Colon (tissue), 2 donors: ENCODE measurements around the gene PAEP.

Experiments used
- FAIRE-seq: peaks from 2 replicates; lab custom pipeline; 2012; peaks lifted over from hg19 to GRCh38; lab: Jason Lieb, UNC
- donor health status: control.
- donor health status: control.

PAEP gene

DNA sequence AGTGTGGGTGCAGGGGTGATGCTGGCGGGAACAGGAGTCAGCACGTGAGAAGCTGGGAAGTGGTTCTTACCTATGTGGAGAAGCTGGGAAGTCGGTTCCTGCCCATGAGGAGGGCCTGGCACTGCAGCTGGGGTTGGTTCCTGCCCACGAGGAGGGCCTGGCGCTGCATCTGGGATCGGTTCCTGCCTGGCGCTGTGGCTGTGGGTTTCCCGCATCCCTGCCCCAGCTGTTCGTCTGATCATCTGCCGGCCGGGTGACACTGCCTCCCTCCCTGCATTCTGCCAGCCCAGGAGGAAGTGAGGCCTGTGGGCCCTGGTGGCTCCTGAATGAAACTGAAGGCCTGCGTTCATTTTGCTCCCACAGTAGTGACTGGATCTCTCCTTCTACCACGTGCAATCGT lies 10.5 kb upstream of the PAEP start:
- no peak for FAIRE-seq

DNA sequence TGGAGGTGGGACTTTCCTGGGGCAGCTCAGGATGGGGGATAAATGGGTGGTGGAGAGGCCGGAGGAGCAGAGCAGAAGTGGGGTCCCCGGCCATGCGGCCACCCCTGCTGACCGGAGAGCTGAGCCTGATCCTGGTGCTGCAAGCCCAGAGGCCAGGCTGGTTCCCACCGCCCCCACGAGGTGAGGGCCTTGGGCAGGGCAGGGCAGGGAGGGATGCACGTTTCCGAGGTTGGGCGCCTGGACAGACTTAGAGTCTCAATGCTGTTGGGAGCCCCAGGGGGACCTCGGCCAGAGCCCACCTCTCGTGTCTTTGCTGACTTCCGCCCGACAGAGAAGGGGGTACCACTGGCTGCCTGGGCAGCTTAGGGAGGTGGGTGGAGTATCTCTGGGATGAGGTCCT lies 10.1 kb upstream of the PAEP start:
- FAIRE-seq = no peak

GRCh38 chr9:135552021-135552697 lies 9.4 kb upstream of the PAEP start:
- no peak for FAIRE-seq

- FAIRE-seq = no peak
These were observed 8.8 kb upstream of the PAEP start for GRCh38 chr9:135552698-135553171.

DNA sequence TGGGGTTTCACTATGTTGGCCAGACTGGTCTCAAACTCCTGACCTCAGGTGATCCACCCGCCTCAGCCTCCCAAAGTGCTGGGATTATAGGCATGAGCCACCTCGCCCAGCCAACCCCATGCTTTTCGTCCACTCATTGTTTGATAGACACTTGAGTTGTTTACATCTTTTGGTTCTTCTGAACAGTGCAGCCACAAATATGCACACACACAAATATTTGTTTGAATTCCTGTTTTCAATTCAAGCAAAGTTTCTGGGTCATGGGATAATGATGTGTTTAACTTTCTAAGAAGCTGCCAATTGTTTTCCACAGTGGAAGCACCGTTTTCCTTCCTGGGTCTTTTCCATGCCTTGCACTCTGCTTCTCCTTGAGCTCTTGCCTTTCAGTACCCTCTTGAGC lies 6.8 kb upstream of the PAEP start:
- no peak for FAIRE-seq

- no peak for FAIRE-seq
These were observed 6.4 kb upstream of the PAEP start for GRCh38 chr9:135555203-135555602.

DNA sequence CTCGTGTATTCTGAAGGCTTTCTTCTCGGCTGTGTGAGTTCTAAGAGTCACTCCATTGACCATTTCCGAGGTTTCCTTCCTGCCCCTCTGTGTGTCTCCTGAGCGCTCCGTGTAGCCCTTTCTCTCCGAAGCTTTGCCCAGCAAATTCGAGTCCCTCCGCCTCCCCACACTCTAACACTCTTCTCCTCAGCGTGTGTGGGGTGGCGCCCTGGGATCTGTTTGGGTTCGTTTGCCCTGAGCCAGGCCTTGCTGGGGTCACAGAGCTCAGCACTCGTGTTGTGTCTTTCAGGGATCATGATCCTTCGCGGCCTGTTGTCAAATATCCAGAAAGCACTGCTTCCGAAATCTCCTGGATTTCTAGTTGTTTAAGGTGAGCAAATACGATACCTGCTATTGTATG lies 5.6 kb upstream of the PAEP start:
- FAIRE-seq = no peak

DNA sequence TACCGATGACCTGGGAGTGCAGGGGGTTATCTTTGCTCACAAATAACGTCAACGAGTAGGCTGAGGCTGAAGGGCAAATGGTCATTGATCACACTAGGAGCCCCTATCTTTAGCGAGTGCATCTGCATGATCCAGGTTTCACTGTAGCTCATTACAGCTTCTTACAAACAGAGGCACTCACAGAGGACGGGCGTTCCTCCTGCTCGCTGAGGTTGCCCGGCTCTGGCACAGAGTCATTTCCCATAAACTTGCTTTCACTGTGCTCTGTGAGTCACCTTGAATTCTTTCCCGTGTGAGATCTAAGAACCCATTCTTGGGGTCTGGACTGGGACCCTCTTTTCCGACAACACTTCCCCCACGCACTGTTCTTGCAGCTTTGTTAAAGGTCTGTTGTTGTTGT lies 1.9 kb upstream of the PAEP start:
- no peak for FAIRE-seq

DNA sequence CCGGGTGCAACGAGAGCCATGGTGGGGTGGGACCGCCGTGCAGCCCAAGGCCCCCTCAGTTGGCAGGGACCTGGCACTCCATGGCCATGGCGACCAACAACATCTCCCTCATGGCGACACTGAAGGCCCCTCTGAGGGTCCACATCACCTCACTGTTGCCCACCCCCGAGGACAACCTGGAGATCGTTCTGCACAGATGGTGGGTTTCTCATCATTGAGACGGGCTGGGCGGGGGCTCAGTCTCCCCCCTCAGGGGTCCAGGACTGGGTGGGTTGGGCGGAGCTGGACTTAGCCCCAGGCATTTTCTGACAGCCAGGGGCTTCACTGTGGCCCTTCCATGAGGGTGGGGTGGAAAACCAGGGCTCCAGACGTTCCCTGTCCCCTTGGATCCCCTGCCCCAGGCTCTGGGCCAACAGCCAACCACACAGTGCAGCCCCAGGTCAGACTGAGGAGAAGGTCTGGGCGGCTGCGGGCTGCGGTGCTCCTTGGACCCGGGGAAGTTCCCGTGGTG lies 734 bp downstream of the PAEP start:
- FAIRE-seq = no peak

DNA sequence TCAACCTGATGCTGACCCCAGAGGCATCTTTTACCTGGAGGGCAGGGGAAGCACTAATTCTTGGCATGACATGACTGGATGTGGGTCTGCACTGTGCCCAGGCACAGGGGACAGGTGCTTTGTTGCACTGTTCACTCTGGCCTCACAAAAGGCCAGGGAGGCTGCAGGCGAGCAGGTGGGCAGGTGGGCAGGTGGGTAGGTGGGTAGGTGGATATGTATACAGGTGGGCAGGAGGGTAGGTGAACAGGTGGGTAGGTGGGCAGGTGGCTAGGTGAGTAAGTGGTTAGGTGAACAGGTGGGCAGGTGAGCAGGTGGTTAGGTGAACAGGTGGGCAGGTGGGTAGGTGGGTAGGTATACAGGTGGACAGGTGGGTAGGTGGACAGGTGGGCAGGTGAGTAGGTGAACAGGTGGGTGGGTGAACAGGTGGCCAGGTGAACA lies 1.5 kb downstream of the PAEP start:
- FAIRE-seq = no peak

DNA sequence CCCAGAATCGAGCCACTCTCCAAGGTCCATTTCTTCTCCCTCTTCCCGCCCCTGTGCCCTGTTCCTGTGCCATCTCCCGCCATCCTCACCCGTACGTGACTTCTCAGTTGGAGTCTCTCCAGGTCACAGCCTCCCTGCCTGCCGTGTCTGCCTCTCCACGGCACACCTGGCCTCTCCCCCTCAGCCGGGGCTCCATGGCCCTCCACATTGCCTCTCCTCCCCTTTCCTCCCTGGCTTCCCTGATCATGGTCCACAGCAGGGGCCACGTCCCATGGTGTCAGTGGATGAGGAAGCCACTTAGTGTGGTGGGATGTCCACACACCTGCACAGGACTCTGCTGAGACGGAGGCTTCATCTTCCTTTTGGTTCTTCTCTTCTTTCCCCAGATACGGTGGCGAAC lies 2.3 kb downstream of the PAEP start:
- no peak for FAIRE-seq

- no peak for FAIRE-seq
These were observed 3.6 kb downstream of the PAEP start for GRCh38 chr9:135565141-135565628.

DNA sequence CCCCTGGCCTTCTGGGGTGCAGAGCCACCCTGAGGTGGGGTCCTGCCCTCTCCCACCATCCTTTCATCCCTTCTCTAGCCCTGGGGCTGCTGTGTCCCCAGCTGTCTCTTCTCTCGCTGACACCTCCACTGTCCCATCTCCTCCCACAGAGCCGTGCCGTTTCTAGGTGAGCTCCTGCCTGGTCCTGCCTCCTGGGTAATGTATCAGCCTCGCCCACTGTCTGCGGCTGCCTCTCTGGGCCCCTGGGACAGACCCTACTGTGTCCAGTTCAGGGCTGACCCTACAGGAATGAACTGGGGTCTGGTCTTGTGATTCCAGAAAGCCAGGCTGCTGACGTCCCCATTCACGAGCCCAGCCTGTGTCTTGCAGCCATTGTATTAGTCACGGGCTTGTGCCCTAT lies 4.1 kb downstream of the PAEP start:
- FAIRE-seq = no peak

GRCh38 chr9:135566552-135566951 lies 5.0 kb downstream of the PAEP start:
- no peak for FAIRE-seq

DNA sequence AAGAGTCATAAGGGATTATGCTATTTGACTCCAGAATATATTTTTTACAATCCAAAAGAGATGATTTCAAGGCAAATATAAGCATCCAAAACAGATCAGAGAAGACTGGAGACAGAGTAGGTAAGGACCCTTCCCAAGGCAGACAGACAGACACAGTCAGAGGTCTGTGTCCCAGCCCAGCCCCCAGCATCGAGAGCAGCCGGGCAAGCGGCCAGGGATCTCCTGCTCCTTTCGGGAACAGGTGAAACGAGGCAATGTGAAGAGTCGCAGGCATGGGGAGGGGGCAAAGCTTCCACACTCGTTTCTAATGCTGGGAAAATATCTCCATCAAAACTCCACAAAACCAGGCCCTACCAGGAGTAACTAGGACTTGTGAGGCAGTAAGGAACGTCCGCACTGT lies 5.8 kb downstream of the PAEP start:
- no peak for FAIRE-seq

- FAIRE-seq = no peak
These were observed 6.5 kb downstream of the PAEP start for GRCh38 chr9:135568026-135568425.

DNA sequence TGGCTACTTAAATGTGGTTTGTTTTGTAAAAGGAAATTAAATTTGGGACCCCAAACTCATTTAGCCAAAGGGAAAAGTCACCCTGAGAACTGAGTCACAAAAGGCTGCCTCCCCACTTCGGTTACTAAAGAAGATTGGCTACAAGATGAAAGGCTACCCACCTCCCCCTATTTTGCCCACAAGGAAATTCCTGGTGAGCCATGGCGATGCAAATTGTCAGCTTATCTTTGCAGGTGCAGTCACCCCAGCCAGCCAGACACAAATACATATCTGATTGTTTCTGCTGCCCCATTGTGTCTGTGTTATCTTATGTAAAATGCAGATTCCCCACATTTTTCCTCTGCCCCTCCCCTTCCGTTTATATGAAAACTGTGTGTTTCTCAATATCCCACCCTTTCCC lies 8.9 kb downstream of the PAEP start:
- no peak for FAIRE-seq

DNA sequence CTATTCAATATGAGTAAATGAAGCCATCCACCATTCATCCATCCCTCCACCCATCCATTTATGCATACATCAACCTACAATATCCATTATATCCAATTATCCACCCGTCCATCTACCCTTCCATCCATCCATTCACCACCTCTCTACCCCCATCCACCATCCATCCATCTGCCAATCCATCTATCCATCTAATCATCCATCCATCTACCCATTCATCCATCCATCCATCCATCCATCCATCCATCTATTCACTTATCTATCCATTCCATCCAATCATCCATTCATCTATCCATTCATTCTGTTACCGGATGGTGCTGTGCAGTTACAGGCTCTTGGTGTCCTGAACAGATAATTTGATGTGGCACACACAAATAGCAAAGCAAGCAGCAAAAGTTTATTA lies 10.7 kb downstream of the PAEP start:
- no peak for FAIRE-seq

DNA sequence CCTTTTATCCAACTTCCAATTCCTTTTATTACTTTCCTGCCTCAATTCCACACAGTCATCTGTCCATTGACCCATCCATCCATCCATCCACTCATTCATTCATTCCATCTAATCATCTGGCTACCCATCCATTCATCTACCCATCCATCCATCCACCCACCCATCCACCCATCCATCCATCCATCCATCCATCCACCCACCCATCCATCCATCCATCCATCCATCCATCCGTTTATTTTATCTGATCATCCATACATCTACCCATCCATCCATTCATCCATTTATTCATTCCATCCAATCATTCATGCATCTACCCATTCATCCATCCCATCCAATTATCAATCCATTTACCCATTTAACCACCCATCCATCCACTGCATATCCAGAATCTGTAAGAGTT lies 11.6 kb downstream of the PAEP start:
- FAIRE-seq = no peak

DNA sequence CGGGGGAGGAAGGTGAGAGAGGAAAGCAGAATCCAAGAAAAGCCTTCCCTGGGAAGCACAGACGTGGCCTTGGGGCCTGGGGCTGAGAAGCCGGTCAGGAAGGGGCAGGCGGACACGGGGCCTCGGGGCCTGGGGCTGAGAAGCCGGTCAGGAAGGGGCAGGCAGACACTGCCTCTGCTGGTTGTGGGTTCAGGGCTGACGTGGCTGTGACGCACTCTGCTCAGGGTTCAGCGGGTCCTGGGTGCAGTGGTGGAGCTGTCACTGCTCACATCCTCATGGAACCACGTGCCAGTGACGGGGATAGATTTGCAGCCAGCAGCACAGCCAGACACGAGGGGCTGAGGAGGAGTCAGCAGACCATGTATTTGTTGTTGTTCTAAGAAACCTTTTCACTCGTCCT lies 12.8 kb downstream of the PAEP start:
- FAIRE-seq = no peak

GRCh38 chr9:135574943-135575342 lies 13.4 kb downstream of the PAEP start:
- no peak for FAIRE-seq

DNA sequence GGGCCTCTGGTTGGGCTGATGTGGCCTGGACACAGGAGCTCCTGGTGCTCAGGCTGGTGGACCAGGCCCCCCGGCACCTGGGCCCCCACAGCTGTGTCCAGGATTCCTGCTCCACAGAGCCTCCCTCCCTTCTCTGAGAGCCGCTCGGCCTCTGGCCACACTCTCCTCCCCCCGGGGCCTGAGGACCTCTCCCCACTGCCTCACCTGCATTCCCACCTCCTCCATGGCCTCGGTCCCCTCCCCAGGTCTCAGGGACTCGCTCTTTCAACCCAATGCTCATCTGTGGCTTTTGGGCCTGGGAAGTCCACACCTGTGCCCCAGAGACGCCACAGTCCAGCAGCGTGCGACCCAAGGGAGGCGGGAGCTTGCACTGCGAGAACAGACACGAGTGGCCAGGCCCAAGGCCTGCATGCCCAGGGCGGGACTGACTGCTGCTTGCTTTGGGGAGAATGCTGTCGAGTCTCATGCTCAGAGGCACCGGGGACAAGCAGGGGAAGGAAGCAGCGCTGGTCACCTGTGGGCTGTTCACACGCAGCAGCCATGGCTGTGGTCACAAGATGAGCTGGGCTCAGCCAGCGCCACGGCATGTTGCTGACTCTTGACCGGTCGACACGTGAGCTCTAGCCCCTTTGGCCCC lies 14.6 kb downstream of the PAEP start:
- no peak for FAIRE-seq

DNA sequence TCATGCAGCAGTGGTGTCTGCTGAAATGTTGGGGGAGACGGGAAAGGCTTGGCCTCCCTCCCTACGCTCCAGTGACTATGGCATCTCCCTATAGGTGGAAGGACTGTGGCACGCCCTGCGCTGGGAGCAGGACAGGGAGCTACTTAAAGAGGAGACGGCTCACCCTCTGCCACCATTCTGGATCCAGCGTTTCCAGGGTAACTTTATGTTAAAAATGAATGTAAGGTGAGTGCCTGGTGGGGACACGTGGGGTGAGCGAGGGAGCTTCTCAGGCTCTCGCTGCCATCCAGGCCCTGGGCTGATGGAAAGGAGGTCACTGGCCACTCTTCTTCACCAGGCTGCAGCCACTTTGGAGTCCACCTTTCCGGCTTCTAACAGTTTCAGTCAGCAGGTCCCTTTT lies 15.7 kb downstream of the PAEP start:
- no peak for FAIRE-seq

- no peak for FAIRE-seq
These were observed 17.8 kb downstream of the PAEP start for GRCh38 chr9:135579356-135579755.
